Panc1 (cell line): ENCODE measurements around the gene C2. TPM values are rescaled to one million over a fixed set of nuclear protein-coding genes. Genes with fewer than 3 reads are reported as not detected.

Experiments used
- ATAC-seq: fragments of 200-7000 bp; cut with Tn5 transposase; 2 replicates; pipeline ENCODE4 v1.9.1; 2020; ENCODE audit warnings: mild to moderate bottlenecking, moderate library complexity
- BruUV-seq: library from RNA; stranded (reverse); fragments of 400-500 nt; replicated peaks from 2 replicates; lab custom pipeline; 2021; lab: Mats Ljungman, UMichigan
- CTCF ChIA-PET: fragments of 300-600 bp; sonication (Branson Sonifier 250); formaldehyde crosslinking; loops from one replicate; lab custom pipeline; 2022; ENCODE audit warnings: antibody characterized with exemption; lab: Charles Lee
- POLR2A ChIA-PET: fragments of 300-600 bp; sonication (Branson Sonifier 250); formaldehyde crosslinking; loops from one replicate; lab custom pipeline; 2022; ENCODE audit warnings: antibody characterized with exemption; lab: Charles Lee
- DNase-seq: peaks from one replicate; pipeline ENCODE4 v3.0.0-alpha.2; 2010; ENCODE audit warnings: low read depth, low spot score
- H3K27ac ChIP-seq: 2 replicates; pipeline ENCODE4 v1.5.1; 2011; ENCODE audit warnings: mild to moderate bottlenecking, low read length, inconsistent platforms
- H3K27me3 ChIP-seq: fragments of 200-500 bp; sonication (Bioruptor generic); 2 replicates; pipeline ENCODE4 v1.6.0; 2014; ENCODE audit warnings: low read length, inconsistent platforms; ENCODE audit not compliant: control insufficient read depth, insufficient read depth
- H3K36me3 ChIP-seq: fragments of 200-500 bp; sonication (Bioruptor generic); 2 replicates; pipeline ENCODE4 v1.5.1; 2014; ENCODE audit warnings: inconsistent platforms, mild to moderate bottlenecking, low read length, moderate library complexity; ENCODE audit not compliant: control insufficient read depth, insufficient read depth
- H3K4me1 ChIP-seq: 2 replicates; pipeline ENCODE4 v1.5.1; 2011; ENCODE audit warnings: inconsistent platforms, mild to moderate bottlenecking, low read length, moderate library complexity; ENCODE audit not compliant: control insufficient read depth, insufficient read depth
- H3K4me3 ChIP-seq, 2 experiments: 2 replicates each; pipeline ENCODE4 v1.5.1; 2011 to 2012; ENCODE audit warnings: low read depth in 2 of 2, low read length in 2 of 2, mild to moderate bottlenecking in 2 of 2, inconsistent platforms in 1 of 2, moderate library complexity in 1 of 2
- H3K9me3 ChIP-seq: fragments of 200-500 bp; sonication (Bioruptor generic); 2 replicates; pipeline ENCODE4 v1.5.1; 2014; ENCODE audit warnings: low read depth, mild to moderate bottlenecking, inconsistent platforms, low read length, moderate library complexity; ENCODE audit not compliant: control insufficient read depth, insufficient read depth
- POLR2AphosphoS5 ChIP-seq: IDR thresholded peaks from 2 replicates; pipeline ENCODE4 v1.6.1; 2012; ENCODE audit warnings: mild to moderate bottlenecking, low read depth, low read length, moderate library complexity
- SIN3A ChIP-seq: IDR thresholded peaks from 2 replicates; pipeline ENCODE4 v1.6.1; 2012; ENCODE audit warnings: low read depth, mild to moderate bottlenecking, low read length, moderate library complexity, borderline replicate concordance; ENCODE audit not compliant: insufficient read depth
- TCF7L2 ChIP-seq: IDR thresholded peaks from 2 replicates; pipeline ENCODE4 v1.6.1; 2011; ENCODE audit warnings: mild to moderate bottlenecking, low read depth, low read length, inconsistent platforms
- in situ Hi-C: cut with HindIII; loops from 2 replicates; pipeline ENCODE4 v1.10.0; 2016; ENCODE audit warnings: low sequenced_read_pairs, low pct_unique_long_range_greater_than_20kb
- intact Hi-C: fragments of 100-400 bp; cut with micrococcal nuclease; formaldehyde crosslinking; loops from one replicate; pipeline ENCODE4 v1.10.0; 2022; ENCODE audit not compliant: unreplicated experiment
- total RNA-seq: library from RNA; stranded (reverse); gene quantifications from one replicate; pipeline ENCODE4 v1.2.1, GENCODE V29; 2021; ENCODE audit not compliant: unreplicated experiment
- TF ChIP-seq, protein P1 (sequence below), 2 experiments: IDR thresholded peaks; 2 replicates each; pipeline ENCODE4 v1.6.1; 2011 to 2012; ENCODE audit warnings: low read depth in 2 of 2, control low read depth in 1 of 2, low read length in 1 of 2, mild to moderate bottlenecking in 1 of 2, moderate library complexity in 1 of 2; ENCODE audit not compliant: insufficient read depth in 1 of 2
- TF ChIP-seq, protein P2 (sequence below): fragments of 450-650 bp; IDR thresholded peaks from 2 replicates; pipeline ENCODE4 v1.5.1; 2017; ENCODE audit warnings: mild to moderate bottlenecking

Gene C2
- total RNA-seq, 1 experiment from 2014 or later = 1.0 TPM

- H3K36me3 ChIP-seq = no peaks in the 10 kb centered on the region
- BruUV-seq = no TSS peak
- intact Hi-C loops = no loop called here
- DNase-seq (no peak), ATAC-seq (peak; percentile 64)
- H3K27ac ChIP-seq = no peak overlapping the region
- in situ Hi-C loops = no loop called here
- TF ChIP-seq POLR2AphosphoS5 (no peak), TCF7L2 (no peak), SIN3A (no peak)
- TF ChIP-seq, protein P1, sequence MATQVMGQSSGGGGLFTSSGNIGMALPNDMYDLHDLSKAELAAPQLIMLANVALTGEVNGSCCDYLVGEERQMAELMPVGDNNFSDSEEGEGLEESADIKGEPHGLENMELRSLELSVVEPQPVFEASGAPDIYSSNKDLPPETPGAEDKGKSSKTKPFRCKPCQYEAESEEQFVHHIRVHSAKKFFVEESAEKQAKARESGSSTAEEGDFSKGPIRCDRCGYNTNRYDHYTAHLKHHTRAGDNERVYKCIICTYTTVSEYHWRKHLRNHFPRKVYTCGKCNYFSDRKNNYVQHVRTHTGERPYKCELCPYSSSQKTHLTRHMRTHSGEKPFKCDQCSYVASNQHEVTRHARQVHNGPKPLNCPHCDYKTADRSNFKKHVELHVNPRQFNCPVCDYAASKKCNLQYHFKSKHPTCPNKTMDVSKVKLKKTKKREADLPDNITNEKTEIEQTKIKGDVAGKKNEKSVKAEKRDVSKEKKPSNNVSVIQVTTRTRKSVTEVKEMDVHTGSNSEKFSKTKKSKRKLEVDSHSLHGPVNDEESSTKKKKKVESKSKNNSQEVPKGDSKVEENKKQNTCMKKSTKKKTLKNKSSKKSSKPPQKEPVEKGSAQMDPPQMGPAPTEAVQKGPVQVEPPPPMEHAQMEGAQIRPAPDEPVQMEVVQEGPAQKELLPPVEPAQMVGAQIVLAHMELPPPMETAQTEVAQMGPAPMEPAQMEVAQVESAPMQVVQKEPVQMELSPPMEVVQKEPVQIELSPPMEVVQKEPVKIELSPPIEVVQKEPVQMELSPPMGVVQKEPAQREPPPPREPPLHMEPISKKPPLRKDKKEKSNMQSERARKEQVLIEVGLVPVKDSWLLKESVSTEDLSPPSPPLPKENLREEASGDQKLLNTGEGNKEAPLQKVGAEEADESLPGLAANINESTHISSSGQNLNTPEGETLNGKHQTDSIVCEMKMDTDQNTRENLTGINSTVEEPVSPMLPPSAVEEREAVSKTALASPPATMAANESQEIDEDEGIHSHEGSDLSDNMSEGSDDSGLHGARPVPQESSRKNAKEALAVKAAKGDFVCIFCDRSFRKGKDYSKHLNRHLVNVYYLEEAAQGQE (IDR thresholded peaks at IDR 0.05; ENCODE audit: insufficient read depth in 1 of 2, low read depth in 2 of 2, low read length in 1 of 2) = no peak
- TF ChIP-seq, protein P2, sequence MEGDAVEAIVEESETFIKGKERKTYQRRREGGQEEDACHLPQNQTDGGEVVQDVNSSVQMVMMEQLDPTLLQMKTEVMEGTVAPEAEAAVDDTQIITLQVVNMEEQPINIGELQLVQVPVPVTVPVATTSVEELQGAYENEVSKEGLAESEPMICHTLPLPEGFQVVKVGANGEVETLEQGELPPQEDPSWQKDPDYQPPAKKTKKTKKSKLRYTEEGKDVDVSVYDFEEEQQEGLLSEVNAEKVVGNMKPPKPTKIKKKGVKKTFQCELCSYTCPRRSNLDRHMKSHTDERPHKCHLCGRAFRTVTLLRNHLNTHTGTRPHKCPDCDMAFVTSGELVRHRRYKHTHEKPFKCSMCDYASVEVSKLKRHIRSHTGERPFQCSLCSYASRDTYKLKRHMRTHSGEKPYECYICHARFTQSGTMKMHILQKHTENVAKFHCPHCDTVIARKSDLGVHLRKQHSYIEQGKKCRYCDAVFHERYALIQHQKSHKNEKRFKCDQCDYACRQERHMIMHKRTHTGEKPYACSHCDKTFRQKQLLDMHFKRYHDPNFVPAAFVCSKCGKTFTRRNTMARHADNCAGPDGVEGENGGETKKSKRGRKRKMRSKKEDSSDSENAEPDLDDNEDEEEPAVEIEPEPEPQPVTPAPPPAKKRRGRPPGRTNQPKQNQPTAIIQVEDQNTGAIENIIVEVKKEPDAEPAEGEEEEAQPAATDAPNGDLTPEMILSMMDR = no peak; the same call in 1 of the 2 replicates
- no peaks in the 10 kb centered on the region for H3K27me3 ChIP-seq
- no peaks in the 10 kb centered on the region for H3K4me1 ChIP-seq
- H3K9me3 ChIP-seq = no peaks in the 10 kb centered on the region
- POLR2A ChIA-PET = interaction anchor here (0.6 kb wide), 1 partner anchor 73 kb away, joined by 6 read pairs; no protein-coding TSS in a partner anchor
- CTCF ChIA-PET = interaction anchor here (0.6 to 1.4 kb wide), 4 partner anchors 20 to 90 kb away, joined by 3 to 4 read pairs (median 4); no protein-coding TSS in a partner anchor
- H3K4me3 ChIP-seq = no peak overlapping the region
These were observed 4.6 kb upstream of the C2 start for GRCh38 chr6:31922942-31923341.

DNA sequence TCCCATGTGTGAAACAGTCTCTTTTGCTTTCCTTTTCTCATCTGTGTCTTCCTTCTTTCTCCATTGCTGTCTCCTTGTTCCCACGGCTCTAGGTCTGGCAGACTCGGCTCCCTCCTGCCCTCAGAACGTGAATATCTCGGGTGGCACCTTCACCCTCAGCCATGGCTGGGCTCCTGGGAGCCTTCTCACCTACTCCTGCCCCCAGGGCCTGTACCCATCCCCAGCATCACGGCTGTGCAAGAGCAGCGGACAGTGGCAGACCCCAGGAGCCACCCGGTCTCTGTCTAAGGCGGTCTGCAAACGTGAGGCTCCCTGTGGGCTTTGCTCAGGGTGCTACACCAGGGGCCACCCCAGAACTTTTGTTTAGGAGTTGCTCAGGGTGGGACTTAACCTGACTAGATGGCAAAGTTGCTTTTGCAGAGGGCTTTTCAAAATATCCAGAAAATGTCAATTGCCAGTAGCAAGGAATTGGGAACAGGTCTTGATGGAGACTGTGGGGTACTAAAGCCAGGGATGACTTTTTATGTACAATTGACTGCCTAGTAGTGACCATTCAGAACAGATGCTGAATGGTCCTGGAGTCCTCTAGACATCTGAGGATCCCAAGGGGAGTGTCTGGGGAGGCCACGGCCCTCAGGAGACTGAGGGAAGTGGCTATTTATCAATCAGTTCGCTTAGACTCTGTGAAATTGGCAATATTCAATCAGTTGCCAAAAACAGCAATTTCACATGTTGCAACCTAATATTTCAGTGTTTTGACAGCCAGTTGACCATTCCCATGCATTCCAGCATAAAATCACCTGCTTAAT is 550 bp downstream of the C2 start:
- Histone ChIP-seq H3K27ac (peak overlapping the region; percentile 29; the same call in 1 of the 2 replicates), H3K4me1 (no peaks in the 10 kb centered on the region; the same call in 1 of the 2 replicates), H3K4me3 (no peak overlapping the region), H3K9me3 (no peaks in the 10 kb centered on the region), H3K36me3 (no peaks in the 10 kb centered on the region), H3K27me3 (no peaks in the 10 kb centered on the region)
- DNase-seq = no peak
- POLR2A ChIA-PET = no interaction called here
- in situ Hi-C loops = no loop called here
- no TSS peak for BruUV-seq
- no peak for TF ChIP-seq SIN3A
- TF ChIP-seq, protein P1 (IDR thresholded peaks at IDR 0.05; ENCODE audit: insufficient read depth in 1 of 2, low read depth in 2 of 2, low read length in 1 of 2) = no peak
- TF ChIP-seq, protein P2 = no peak
- no peak for TF ChIP-seq POLR2AphosphoS5
- no peak for TF ChIP-seq TCF7L2
- CTCF ChIA-PET = no interaction called here
- peak; percentile 22; the same call in 1 of the 2 replicates for ATAC-seq
- intact Hi-C loops = no loop called here
